M059J (cell line): ENCODE measurements around the gene MRPL58. TPM values are rescaled to one million over a fixed set of nuclear protein-coding genes. Genes with fewer than 3 reads are reported as not detected.

Experiments
- DNase-seq: peaks from one replicate; pipeline ENCODE4 v3.0.0-alpha.2; 2012; ENCODE audit warnings: low read depth
- total RNA-seq: library from RNA; depleted of rRNA; stranded (reverse); fragments of >200 nt; shearing (Covaris generic); gene quantifications from 2 replicates; pipeline ENCODE4 v1.2.3, GENCODE V29; 2014

Gene MRPL58
- total RNA-seq, 1 experiment from 2014 or later, result 65.0 TPM

DNA sequence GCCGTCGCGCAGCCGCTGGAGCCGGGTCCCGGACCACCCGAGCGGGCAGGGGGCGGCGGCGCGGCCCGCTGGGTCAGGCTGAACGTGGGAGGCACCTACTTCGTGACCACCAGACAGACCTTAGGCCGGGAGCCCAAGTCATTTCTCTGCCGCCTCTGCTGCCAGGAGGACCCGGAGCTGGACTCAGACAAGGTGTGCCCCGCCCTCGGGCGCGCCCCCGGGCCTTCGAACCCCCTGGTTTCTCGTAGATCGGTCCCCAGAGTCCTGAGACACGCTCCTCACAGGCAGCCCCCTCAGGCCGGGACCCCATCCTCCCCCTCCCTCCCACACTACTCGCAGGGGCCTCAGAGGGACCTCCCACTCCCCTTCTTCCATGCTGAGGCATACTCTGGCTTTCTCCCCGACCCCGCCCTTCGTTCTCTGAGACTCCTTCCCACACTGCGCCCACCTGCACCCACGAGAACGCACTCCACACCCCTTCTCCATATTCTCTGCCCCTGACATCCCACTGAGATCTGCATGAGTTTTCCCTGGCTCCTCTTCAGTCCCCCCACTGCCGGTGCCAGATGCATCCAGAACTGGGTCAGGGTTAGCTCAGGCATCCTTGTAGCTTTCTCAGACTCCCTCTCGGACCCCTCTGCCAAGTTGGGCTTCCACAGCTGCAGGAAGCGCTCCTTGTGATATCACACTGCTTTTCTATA lies 35.1 kb downstream of the MRPL58 start:
- peak; percentile 8 for DNase-seq

- DNase-seq, result no peak
Measured at GRCh38 chr17:75048249-75048878, 35.9 kb downstream of the MRPL58 start.

- no peak for DNase-seq
Measured at GRCh38 chr17:75049057-75049456, 36.6 kb downstream of the MRPL58 start.

- no peak for DNase-seq
Measured at GRCh38 chr17:75049706-75050105, 37.2 kb downstream of the MRPL58 start.

GRCh38 chr17:75051941-75052340 lies 39.5 kb downstream of the MRPL58 start:
- no peak for DNase-seq

GRCh38 chr17:75059369-75060345 lies 47.2 kb downstream of the MRPL58 start:
- DNase-seq, result no peak

DNA sequence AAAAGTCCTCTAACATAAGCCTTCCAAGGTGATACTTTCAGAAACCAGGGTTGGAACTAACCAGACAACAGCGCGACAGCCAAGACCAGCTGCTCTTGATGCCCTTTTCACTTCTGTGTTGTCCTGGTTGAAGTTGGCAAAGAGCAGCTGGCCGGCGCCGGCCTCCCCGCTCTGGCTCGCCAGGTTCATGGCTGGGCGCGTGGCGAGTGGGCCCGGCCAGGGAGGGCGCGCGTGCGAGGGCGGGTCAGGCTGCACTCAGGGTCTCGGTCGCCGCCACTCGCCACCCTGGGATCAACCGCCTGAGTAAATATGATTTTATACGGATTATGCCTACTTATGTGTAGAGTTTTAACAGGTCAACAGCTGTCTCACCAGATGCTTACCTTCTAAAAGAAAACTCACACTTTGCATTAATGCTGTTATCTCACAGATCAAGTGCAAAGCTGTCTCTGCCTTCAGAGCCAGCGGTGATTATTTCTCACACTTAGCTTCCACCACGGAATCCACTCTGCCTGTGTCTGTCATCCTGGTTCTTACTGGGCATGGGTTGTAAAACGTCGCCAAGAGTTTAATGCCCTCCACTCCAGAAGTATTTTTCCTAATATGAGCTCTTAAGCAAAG lies 48.1 kb downstream of the MRPL58 start:
- DNase-seq, result no peak

- DNase-seq, result no peak
Measured at GRCh38 chr17:75061055-75061438, 48.6 kb downstream of the MRPL58 start.

DNA sequence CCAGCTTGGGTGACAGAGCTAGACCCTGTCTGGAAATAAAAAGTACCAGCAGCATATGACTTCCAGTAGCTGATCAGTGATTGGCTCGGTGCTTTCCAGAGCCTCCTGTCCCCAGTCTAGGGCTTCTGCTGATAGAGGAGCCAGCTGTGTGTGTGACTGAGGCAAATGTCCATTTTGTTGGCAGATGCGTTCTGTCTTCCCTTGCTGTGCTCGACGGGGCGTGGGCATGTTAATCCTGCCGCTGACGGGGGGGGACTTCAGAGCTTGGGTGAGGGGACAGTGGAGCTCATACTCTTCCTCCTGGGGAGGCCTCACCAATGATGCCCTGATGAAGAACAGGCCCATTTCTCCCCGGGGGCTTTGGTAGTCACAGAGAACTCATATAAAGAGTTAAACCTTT lies 49.1 kb downstream of the MRPL58 start:
- DNase-seq, result no peak

DNA sequence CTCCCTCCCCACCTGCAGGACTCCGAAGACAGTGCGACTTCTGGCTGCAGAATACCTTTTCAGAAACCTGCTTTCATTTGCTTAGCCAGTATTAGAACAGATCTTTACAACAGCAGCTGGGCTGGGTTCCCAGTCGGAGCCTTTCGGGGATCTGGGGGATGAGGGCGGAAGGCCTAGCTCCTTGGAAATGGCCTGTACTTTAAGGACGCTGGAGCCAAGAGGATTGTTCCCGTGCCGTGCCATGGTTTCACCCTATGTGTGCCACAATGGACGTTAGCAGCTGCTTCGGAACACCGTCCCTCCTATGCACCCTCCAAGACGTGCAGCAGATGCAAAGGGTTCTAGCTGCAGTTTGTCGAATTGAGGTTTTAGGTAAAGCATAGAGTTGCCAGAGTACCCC lies 50.7 kb downstream of the MRPL58 start:
- DNase-seq, result no peak

GRCh38 chr17:75063626-75064025 lies 51.2 kb downstream of the MRPL58 start:
- no peak for DNase-seq

- DNase-seq, result no peak
Measured at GRCh38 chr17:75064040-75064439, 51.6 kb downstream of the MRPL58 start.

GRCh38 chr17:75064460-75064859 lies 52.0 kb downstream of the MRPL58 start:
- DNase-seq, result no peak

DNA sequence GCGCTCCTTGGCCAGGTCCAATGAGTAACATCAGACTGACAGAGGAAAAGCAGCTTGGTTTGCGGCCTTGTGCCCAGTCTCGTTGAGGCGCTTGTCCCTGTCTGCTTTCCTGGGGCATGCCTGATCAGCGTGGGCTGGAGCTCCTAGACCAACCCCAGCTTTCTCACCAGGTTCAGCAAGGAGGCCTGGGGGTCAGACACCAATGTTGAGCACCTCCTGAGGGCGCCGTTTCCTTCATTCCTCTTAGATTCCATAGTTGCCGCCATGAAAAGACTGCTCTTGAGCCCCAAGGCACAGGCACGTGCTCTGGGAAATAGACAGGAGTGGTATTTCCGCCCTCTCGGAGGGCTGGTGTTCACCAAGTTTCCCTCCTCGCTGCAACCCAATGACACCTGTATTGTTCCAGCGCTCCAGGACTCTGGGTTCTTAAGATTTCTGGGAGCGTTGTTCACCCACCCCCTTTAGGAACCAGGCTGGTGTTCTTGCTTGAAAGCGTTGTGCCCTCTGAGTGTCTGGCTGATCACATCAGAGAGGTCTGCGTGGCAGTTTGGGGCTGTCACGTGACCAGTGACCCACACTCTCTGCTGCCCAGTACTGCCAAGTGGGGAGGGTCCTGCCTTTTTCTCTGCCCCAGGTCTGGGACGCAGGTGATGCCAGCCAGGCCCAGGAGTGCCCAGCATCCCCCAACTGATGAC lies 52.5 kb downstream of the MRPL58 start:
- DNase-seq, result no peak

DNA sequence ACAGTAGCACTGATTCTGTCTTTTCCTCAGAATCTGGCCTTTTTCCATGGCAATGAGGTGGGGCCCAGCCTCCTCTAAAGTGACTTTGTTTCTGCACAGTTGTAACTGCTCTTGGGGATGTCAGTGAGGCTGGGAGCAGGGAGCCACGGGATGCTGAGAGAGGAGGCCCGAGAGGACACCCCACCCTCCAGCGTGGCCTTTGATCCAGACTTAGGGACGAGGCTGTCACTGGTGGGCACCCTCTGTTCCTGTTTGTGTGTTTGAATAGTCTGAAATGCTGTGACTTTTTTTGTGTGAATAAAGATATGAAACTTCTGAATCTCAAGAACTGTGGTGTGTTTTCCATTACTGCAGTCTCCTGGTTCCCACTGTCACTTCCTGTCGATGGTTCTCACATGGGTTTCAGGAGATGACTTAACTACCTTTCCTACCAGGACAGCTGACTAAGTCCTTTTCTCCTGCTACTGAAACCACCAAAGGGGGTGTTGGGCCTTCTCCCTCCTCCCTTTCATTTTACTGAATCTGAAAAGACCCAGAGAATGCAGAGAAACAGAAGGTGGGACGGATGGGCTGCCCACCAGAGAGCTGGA lies 53.2 kb downstream of the MRPL58 start:
- peak; percentile 40 for DNase-seq

DNA sequence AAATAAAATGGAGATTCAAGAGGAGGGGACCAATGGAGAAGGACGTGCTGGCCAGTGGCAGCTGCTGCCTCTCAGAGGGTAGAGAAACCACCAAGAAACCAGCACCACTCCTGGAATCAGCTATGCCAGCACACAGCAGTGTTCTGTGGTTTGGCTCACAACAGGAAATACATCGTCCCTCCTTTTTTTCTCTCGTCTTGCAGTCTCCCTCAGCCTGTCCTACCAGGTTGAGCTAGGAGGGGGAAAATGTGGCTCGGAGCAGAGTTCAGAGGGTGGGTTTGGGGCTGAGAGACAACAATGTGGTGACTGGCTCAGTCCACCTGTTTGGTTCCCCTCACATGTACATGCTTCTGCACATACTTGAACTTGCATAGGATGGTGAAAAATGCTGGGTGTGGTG lies 55.4 kb downstream of the MRPL58 start:
- peak; percentile 32 for DNase-seq

DNA sequence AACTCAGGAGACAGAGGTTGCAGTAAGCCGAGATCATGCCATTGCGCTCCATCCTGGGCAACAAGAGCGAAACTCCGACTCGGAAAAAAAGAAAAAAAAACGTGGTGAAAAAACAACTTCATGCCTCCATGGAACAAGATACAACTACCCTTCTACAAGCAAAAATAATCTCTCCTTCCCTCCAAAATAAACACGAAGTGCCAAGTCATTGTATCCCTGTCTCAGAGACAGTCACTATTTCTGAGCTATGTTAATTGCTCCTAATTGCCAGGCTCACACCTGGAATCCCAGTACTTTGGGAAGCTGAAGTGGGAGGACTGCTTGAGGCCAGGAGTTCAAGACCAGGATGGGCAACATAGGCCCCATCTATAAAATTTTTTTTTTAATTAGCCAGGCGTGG lies 56.3 kb downstream of the MRPL58 start:
- DNase-seq, result no peak

GRCh38 chr17:75069783-75070182 lies 57.3 kb downstream of the MRPL58 start:
- peak; percentile 44 for DNase-seq
